Calu3 (cell line): Measurements from ENCODE around the gene TRMT2A. TPM values are rescaled to one million over a fixed set of nuclear protein-coding genes. Genes with fewer than 3 reads are reported as not detected.
A peak's percentile ranks its signal among the peaks of the same experiment; 100 is the strongest.

Experiments used
- BruUV-seq: library from RNA; stranded (reverse); fragments of 400-500 nt; replicated peaks from 2 replicates; lab custom pipeline; 2021; lab: Mats Ljungman, UMichigan
- CTCF ChIA-PET: fragments of 300-600 bp; sonication (Branson Sonifier 250); formaldehyde crosslinking; loops from one replicate; lab custom pipeline; 2022; ENCODE audit warnings: antibody characterized with exemption; lab: Charles Lee
- DNase-seq: peaks from one replicate; pipeline ENCODE4 v3.0.0; 2022
- H3K27ac Mint-ChIP-seq: one replicate; pipeline ENCODE4 v1.8.0; 2022; ENCODE audit warnings: mixed read lengths; ENCODE audit not compliant: unreplicated experiment
- H3K27me3 Mint-ChIP-seq: one replicate; pipeline ENCODE4 v1.8.0; 2022; ENCODE audit warnings: mixed read lengths; ENCODE audit not compliant: unreplicated experiment
- H3K36me3 Mint-ChIP-seq: one replicate; pipeline ENCODE4 v1.8.0; 2022; ENCODE audit warnings: mild to moderate bottlenecking, moderate library complexity, mixed read lengths; ENCODE audit not compliant: insufficient read depth, unreplicated experiment
- H3K4me1 Mint-ChIP-seq: one replicate; pipeline ENCODE4 v1.8.0; 2022; ENCODE audit warnings: mild to moderate bottlenecking, low read depth, mixed read lengths; ENCODE audit not compliant: unreplicated experiment
- H3K4me3 Mint-ChIP-seq: one replicate; pipeline ENCODE4 v1.8.0; 2022; ENCODE audit warnings: mild to moderate bottlenecking, low read depth, moderate library complexity, mixed read lengths; ENCODE audit not compliant: unreplicated experiment
- H3K9me3 Mint-ChIP-seq: one replicate; pipeline ENCODE4 v1.8.0; 2022; ENCODE audit warnings: low read depth, mixed read lengths; ENCODE audit not compliant: unreplicated experiment
- intact Hi-C: fragments of 100-400 bp; cut with micrococcal nuclease; formaldehyde crosslinking; loops from one replicate; pipeline ENCODE4 v1.10.0; 2022; ENCODE audit not compliant: unreplicated experiment
- total RNA-seq: library from RNA; stranded (reverse); gene quantifications from 2 replicates; pipeline ENCODE4 v1.2.3, GENCODE V29; 2022
- TF ChIP-seq, protein P1 (sequence below): fragments of 200-600 bp; IDR thresholded peaks from one replicate; pipeline ENCODE4 v1.8.0; 2022; ENCODE audit warnings: antibody characterized with exemption; ENCODE audit not compliant: unreplicated experiment

TRMT2A gene
- total RNA-seq, 1 experiment from 2014 or later: 63.0 TPM

DNA sequence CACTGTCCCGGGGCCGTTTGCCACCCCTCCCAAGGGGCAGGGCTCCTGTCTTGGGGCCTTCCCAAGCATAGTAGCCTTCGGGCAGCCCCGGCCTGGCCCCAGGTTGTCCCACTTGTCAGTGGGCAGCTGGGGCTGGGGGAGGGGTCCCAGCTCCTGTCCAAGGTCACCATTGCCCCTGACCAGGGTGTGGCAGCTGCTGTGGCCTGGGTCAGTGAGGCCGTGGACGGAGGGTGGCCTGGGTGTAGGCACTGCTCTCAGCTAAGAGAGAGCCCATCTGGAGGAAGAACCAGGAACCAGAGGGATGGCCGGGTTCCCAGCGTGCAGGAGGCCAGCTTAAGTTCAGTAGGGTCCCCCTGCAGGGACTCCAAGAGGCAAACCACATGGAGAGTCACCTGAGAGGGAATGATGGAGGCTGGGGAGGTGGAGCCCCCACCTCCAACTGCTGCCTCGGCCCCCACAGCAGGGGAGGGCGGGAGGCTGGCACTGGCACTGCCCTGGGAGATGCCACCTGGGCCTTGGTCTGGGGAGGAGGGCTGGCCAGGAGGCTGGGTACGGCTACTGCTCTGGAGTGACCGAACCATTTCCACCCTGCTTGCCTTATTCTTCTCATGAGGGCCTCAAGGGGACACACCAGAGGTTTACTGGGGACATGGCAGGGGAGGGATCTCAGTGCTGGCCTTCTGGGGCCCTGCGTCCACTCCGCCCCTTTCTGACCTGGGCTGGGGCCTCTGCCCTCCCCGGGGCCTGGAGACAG, 40.6 kb upstream of the TRMT2A start:
- DNase-seq: no peak
- H3K27ac Mint-ChIP-seq: no peak overlapping the region
- no peaks in the 10 kb centered on the region for H3K9me3 Mint-ChIP-seq
- BruUV-seq: no TSS peak
- peaks cover 64% of the 10 kb centered on the region for H3K27me3 Mint-ChIP-seq
- no peak overlapping the region for H3K4me3 Mint-ChIP-seq
- TF ChIP-seq, protein P1, sequence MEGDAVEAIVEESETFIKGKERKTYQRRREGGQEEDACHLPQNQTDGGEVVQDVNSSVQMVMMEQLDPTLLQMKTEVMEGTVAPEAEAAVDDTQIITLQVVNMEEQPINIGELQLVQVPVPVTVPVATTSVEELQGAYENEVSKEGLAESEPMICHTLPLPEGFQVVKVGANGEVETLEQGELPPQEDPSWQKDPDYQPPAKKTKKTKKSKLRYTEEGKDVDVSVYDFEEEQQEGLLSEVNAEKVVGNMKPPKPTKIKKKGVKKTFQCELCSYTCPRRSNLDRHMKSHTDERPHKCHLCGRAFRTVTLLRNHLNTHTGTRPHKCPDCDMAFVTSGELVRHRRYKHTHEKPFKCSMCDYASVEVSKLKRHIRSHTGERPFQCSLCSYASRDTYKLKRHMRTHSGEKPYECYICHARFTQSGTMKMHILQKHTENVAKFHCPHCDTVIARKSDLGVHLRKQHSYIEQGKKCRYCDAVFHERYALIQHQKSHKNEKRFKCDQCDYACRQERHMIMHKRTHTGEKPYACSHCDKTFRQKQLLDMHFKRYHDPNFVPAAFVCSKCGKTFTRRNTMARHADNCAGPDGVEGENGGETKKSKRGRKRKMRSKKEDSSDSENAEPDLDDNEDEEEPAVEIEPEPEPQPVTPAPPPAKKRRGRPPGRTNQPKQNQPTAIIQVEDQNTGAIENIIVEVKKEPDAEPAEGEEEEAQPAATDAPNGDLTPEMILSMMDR: no peak
- no peaks in the 10 kb centered on the region for H3K4me1 Mint-ChIP-seq
- H3K36me3 Mint-ChIP-seq: peaks cover 13% of the 10 kb centered on the region
- CTCF ChIA-PET: interaction anchor here (0.7 to 1.9 kb wide), 9 partner anchors 10 to 162 kb away, joined by 3 to 16 read pairs (median 3); partner anchors contain the start of gene DGCR6L
- intact Hi-C loops: loop anchor here (5.0 kb wide), 1 partner anchor 80 kb away; no protein-coding TSS in a partner anchor

GRCh38 chr22:20156611-20157429, 39.8 kb upstream of the TRMT2A start:
- no peak overlapping the region for H3K27ac Mint-ChIP-seq
- no peaks in the 10 kb centered on the region for H3K9me3 Mint-ChIP-seq
- peaks cover 64% of the 10 kb centered on the region for H3K27me3 Mint-ChIP-seq
- H3K4me1 Mint-ChIP-seq: no peaks in the 10 kb centered on the region
- BruUV-seq: no TSS peak
- no peak overlapping the region for H3K4me3 Mint-ChIP-seq
- DNase-seq: peak; percentile 90
- intact Hi-C loops: loop anchor here (5.0 kb wide), 1 partner anchor 80 kb away; no protein-coding TSS in a partner anchor
- peaks cover 18% of the 10 kb centered on the region for H3K36me3 Mint-ChIP-seq
- TF ChIP-seq, protein P1: peak; percentile 99
- CTCF ChIA-PET: interaction anchor here (0.6 to 1.9 kb wide), 10 partner anchors 9 to 163 kb away, joined by 3 to 16 read pairs (median 4); partner anchors contain the start of gene DGCR6L

GRCh38 chr22:20156042-20156389, 39.0 kb upstream of the TRMT2A start:
- H3K36me3 Mint-ChIP-seq: peaks cover 18% of the 10 kb centered on the region
- intact Hi-C loops: loop anchor here (5.0 kb wide), 1 partner anchor 81 kb away; no protein-coding TSS in a partner anchor
- no peak for DNase-seq
- H3K27me3 Mint-ChIP-seq: peaks cover 61% of the 10 kb centered on the region
- TF ChIP-seq, protein P1: no peak
- H3K4me3 Mint-ChIP-seq: no peak overlapping the region
- H3K9me3 Mint-ChIP-seq: no peaks in the 10 kb centered on the region
- no peak overlapping the region for H3K27ac Mint-ChIP-seq
- CTCF ChIA-PET: interaction anchor here (1.0 to 1.9 kb wide), 3 partner anchors 83 to 130 kb away, joined by 3 to 11 read pairs (median 6); no protein-coding TSS in a partner anchor
- H3K4me1 Mint-ChIP-seq: no peaks in the 10 kb centered on the region
- BruUV-seq: no TSS peak

DNA sequence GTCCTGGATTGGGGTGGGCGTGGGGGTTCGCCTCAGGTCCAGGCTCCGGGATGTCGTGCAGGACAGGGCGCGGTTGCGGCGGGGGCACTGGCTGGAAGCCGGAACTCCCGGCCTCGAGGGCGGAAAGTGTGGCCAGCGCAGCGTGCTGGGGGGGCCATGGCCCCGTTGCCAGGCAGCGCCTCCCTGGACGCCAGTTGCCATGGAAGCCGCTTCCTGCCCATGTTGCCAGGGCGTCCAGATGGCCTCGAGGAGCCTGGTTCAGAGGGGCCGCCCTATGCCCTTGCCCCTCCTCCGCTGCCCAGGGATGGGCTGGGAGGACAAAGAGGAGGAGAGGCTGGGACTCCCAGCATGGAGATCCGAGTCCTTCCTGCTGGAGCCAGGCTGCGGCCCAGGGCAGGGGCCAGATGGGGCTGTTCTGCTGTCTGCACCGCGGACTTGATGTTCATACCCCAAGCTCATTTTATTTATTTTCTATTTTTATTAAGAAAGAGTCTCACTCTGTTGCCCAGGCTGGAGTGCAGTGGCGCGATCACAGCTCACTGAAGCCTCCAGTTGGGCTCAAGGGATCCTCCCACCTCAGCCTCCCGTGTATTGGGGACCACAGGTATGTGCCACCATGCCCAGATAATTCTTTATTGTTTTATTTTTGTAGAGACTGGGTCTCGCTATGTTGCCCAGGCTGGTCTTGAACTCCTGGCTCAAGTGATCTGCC, 38.5 kb upstream of the TRMT2A start:
- Mint-ChIP-seq H3K4me1 (no peaks in the 10 kb centered on the region), H3K27me3 (peaks cover 56% of the 10 kb centered on the region), H3K9me3 (no peaks in the 10 kb centered on the region), H3K4me3 (no peak overlapping the region), H3K27ac (no peak overlapping the region), H3K36me3 (peaks cover 18% of the 10 kb centered on the region)
- DNase-seq: no peak
- BruUV-seq: no TSS peak
- intact Hi-C loops: loop anchor here (5.0 kb wide), 1 partner anchor 82 kb away; no protein-coding TSS in a partner anchor
- TF ChIP-seq, protein P1: no peak
- CTCF ChIA-PET: interaction anchor here (1.0 to 1.8 kb wide), 2 partner anchors 83 to 128 kb away, joined by 3 to 6 read pairs; no protein-coding TSS in a partner anchor
